ENCODE measurements around the gene FARP1.

The FARP1 gene

DNA sequence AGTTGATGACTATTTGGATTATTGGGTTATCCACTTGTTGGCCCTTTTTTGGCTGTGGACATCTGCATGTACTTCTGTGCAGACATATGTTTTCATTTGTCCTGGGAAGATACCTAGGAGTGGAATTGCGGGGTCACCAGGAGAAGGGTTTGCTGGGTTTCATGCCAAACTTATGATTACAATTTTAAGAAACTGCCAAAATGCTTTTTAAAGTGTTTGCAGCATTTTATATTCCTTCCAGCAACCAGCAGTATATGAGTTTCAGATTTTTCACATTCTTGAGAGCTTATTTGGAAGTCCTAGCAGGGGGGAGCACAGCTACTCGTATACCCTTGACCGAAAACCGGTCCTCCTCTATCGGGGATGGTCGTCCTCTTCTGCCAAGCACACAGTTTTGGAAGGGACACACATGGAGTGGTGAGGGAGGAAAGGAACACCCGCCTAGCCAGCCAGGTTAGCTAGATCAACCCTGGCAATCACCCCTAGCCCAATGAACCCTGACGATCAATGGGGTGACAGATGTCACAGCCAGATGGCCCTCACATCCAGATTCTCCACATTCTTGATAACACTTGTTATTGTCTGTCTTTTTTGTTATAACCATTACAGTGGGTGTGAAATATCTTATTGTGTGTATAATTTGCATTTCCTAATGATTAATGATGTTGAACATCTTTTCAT is 60.9 kb downstream of the FARP1 start:
- DNase-seq (ENCODE audit: low spot score): no peak

DNA sequence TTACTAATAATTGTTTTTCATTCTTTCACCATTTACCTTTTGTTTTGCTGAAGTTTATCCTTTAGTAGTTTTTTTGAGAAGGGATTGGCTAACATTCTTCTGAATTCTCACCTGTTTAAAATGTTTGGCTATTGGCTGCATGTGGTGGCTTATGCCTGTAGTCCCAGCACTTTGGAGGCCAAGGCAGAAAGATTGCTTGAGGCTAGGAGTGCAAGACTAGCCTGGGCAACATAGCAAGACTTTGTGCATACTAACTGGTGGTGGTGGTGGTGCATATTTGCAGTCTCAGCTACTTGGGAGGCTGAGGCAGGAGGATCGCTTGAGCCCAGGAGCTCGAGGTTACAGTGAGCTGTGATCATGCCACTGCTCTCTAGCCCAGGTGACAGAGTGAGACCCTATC is 61.7 kb downstream of the FARP1 start:
- DNase-seq (ENCODE audit: low spot score): no peak

DNA sequence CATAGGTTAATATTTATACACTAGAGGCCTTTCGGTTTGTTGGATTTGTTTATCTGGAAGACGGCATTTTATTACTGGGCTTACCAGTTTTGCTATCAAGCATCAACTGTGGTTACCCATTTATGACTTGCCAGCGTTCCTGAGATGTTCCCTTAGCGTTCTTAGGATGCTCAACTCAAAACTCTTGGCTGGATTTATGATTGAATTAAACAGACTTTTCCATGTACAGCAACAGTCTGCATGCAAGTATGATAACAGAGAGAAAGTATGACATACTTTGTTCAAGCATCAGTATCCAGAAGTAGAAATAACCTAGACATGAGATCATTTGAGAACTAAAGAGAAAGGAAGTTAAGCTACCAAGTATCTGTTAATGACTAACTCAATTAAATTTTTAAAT is 64.1 kb downstream of the FARP1 start:
- no peak for DNase-seq (ENCODE audit: low spot score)

DNA sequence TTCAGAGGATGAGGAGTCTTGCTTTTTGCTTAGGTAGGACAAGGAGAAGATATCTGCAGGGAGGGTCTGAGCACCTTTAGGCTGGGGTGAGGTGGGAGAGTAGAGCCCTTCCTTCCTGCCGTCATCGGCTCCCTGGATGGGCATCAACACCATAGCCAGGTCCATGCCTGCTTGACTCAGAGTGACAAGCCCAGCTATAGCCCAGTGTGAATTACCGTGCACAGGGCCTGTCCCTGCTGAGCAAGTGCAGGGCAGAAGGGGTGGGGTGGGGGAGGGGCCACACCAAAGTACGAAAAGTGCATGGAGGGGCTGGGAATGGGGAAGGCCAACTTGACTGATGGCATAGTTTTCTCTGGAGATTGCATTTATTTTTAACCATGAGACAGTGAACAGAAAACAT is 64.5 kb downstream of the FARP1 start:
- DNase-seq (ENCODE audit: low spot score): no peak

DNA sequence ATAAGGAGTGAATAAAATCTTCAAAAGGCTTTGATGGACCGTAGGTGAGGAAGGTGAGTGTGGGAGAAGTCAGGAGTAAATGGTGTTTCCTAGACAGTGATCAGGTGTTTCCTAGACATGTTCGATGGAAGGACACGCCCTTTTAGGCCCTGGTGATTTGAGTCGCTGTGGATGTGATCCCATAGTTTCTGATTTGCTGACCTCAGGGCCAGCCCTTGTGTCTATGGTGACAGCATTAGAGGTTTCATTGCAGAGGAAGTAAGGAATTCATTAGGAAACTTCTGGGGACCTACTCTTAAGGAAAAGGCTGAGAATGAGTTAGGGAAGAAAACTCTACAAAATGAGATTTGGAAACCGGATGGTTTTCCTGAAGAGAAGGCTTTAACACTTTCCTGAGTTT is 65.7 kb downstream of the FARP1 start:
- DNase-seq (ENCODE audit: low spot score): no peak

DNA sequence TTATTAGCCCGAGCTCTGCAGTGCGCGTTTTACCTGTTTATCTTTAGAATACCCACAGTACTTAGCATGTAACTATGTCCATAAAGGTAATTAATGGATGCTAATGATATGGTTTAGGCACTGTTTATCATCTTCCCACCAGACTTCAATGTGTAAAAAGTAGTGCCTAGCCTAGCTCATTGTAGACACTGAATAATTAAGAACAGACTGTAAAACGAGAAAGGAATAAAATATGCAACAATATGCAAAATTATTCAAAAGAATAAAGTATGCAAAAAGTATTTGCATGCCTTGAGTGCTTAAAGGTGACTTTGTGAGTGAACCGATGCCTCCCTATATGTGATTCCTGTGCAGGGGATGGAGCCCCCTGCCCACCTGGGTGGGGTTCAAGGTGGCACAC is 69.9 kb downstream of the FARP1 start:
- DNase-seq (ENCODE audit: low spot score): no peak

DNA sequence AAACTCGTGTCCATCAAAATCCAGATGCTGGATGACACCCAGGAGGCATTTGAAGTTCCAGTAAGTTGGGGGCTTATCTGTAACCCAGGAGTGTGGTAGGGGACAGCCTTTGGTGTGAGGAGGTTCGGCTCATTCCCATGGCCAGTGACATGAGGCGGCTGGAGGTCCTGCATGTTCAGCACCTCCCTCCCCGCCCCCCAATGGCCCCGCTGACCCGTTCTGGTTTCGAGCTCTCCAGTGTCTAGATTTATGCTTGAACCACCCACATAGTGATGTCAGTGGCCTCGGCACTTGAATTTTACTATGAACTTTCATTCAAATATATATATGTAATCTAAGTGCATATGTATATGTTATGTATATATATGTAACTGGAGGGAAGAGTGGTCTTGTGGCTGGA is 70.5 kb downstream of the FARP1 start:
- DNase-seq (ENCODE audit: low spot score): no peak

- no peak for DNase-seq (ENCODE audit: low spot score)
These were observed 71.2 kb downstream of the FARP1 start for GRCh38 chr13:98214008-98214643.

- DNase-seq (ENCODE audit: low spot score): no peak
These were observed 71.8 kb downstream of the FARP1 start for GRCh38 chr13:98214707-98215106.

GRCh38 chr13:98215508-98215907 is 72.6 kb downstream of the FARP1 start:
- no peak for DNase-seq (ENCODE audit: low spot score)

- no peak for DNase-seq (ENCODE audit: low spot score)
These were observed 73.3 kb downstream of the FARP1 start for GRCh38 chr13:98216135-98216565.

GRCh38 chr13:98216711-98217285 is 73.9 kb downstream of the FARP1 start:
- DNase-seq (ENCODE audit: low spot score): no peak

DNA sequence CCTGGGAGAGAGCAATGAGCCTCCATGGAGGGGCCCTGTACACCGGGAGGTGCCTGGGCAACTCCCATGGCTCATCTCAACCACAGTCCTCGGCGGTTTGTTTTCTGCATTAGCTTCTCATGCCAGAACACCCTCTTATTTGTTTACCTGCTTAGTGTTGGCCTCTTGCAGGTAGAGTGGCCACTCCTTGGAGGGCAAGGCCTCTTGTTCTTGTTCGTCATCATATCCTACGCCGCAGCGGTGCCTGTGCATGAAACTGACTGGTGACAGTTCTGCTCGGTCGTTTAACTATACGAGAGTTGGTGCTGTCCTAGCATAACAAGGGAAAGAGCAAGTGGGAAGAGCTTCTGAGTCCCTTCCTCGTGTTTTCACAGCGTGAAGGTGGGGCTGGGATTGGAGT is 74.7 kb downstream of the FARP1 start:
- DNase-seq (ENCODE audit: low spot score): no peak

DNA sequence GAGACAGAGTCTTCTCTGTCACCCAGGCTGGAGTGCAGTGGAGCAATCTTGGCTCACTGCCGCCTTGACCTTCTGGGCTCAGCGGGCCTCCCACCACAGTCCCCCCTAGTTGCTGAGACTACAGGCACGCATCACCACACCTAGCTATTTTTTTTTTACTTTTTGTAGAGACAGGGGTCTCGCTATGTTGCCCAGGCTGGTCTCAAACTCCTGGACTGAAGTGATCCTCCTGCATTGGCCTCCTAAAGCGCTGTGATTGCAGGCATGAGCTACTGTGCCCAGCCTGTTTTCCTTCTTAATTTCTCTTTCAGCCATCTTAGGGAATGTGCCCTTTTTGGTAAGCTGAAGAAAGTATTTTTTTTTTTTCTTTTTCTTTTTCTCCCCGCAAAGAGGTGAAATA is 76.8 kb downstream of the FARP1 start:
- DNase-seq (ENCODE audit: low spot score): no peak

DNA sequence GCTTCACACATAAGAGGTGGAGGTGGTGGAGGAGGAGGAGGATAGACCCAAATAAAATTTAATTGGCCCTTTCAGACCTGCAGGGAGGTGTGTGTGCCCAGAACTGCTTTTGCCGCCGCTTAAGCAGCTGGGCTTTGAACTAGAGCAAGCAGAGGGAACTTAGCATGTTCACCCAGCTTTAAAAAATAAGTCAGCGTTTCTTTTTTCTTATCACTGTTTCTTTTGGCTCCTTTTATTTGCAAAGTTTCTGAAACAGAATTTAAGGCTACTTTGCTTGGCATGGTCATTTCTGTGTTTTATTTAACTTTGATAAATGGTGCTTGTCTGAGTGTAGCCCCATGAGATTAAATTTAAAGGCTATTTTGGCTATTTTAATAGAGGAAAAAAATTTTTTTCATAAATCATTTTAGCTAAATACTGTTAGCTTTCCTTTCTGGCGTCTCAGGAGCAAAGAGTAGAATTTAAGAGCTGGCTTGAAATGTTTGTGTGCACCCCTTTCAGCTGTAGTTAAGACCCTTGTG is 77.4 kb downstream of the FARP1 start:
- no peak for DNase-seq (ENCODE audit: low spot score)

DNA sequence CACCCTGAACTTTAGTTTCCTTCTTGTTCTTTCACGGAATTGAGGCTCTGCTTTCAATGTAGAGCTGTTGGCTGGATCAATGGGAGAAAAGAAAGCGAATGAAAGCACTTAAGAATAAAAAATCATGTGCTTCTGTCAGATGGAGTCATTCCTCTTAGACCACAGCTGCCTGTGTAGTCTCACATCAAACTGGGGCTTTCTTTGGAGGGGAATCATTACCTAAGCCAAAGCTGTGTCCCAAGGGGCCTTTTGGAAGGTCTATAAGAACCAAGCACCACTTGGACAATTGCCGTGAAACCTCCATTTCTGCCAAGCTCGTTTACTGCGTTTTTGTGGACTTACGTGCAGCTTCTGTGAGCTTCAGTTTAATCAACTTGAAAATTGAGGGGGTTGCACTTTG is 78.3 kb downstream of the FARP1 start:
- DNase-seq (ENCODE audit: low spot score): no peak

- DNase-seq (ENCODE audit: low spot score): no peak
These were observed 79.2 kb downstream of the FARP1 start for GRCh38 chr13:98222081-98222554.

- no peak for DNase-seq (ENCODE audit: low spot score)
These were observed 79.9 kb downstream of the FARP1 start for GRCh38 chr13:98222816-98223215.

- DNase-seq (ENCODE audit: low spot score): no peak
These were observed 80.8 kb downstream of the FARP1 start for GRCh38 chr13:98223741-98224140.

- DNase-seq (ENCODE audit: low spot score): no peak
These were observed 81.7 kb downstream of the FARP1 start for GRCh38 chr13:98224557-98224956.

GRCh38 chr13:98225036-98225940 is 82.4 kb downstream of the FARP1 start:
- no peak for DNase-seq (ENCODE audit: low spot score)

- DNase-seq (ENCODE audit: low spot score): no peak
These were observed 83.6 kb downstream of the FARP1 start for GRCh38 chr13:98226496-98226895.
